Right renal cortex interstitium (tissue), 3 donors: ENCODE results near the gene ARL3. TPM values are rescaled to one million over a fixed set of nuclear protein-coding genes. Genes with fewer than 3 reads are reported as not detected.
"Not testable (repeated sequence)": the region's sequence is repeated elsewhere in the genome, so short reads cannot be mapped to it uniquely, and the experiment has no call there.

Experiments
- DNase-seq, 3 donors: peaks; one replicate each; pipeline ENCODE4 v3.0.0-alpha.2; 2013; ENCODE audit warnings: low read depth in 3 of 3, low spot score in 2 of 3
- polyA plus RNA-seq, 3 donors: library from polyadenylated mRNA; unstranded; fragments of 120-200 nt; gene quantifications; one replicate each; pipeline ENCODE4 v1.2.1, GENCODE V29; 2013; ENCODE audit not compliant: insufficient read length in 3 of 3

Gene ARL3
- polyA plus RNA-seq, 3 donors: 31.9 to 35.1 (median 34.3) TPM

DNA sequence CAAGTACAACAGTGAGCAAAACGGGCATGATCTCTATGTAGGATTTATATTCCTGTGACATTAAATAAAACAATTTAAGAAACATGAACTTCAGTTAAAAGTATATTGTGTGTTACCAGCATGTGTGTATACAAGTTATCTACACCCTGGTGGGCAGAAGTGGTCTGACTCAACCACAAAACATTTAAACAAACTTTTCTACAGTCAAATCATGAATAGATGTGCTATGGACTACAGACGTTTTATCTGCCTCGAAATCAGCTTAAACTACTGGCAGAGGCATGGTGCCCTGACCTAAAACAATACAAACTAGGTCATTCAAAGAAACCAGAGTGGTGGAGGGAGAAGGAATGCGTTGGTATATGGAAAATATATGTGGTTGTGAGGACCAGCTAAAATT is 3.6 kb downstream of the ARL3 start:
- DNase-seq: no peak

DNA sequence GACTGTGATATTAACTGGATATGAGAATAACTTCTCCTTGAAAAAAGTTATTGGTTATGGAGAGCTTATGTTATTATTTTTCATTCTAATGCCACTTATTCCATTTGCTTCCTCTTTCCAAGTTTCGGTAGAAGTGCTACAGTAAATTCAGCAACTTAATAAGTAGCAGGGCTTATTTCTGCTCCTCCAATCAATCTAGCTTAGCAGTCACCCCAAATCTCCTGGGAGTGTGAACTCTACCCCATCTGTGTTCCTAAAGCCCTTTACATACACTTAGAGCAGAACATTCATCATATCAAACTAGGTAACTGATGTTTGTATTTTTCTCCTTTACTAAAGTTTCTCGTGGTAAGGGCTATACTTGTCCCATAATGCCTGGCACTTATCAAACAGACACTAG is 8.7 kb downstream of the ARL3 start:
- no peak for DNase-seq

DNA sequence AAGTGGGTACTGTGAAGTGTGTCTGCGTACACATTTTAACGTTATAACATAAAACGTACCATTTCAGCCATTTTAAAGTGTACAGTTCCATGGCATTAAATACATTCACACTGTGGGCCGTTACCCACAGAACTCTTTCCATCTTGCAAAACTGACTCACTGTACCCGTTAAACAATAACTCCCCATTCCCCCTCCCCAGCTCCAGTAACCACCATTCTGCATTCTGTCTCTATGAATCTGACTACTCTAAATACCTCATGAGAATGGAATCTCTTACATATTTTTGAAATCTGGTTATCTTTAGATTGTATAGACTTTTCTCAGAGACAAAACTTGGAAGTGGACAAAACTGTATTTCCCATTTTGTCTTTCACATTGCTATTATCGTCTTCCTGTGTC is 9.3 kb downstream of the ARL3 start:
- DNase-seq: no peak

DNA sequence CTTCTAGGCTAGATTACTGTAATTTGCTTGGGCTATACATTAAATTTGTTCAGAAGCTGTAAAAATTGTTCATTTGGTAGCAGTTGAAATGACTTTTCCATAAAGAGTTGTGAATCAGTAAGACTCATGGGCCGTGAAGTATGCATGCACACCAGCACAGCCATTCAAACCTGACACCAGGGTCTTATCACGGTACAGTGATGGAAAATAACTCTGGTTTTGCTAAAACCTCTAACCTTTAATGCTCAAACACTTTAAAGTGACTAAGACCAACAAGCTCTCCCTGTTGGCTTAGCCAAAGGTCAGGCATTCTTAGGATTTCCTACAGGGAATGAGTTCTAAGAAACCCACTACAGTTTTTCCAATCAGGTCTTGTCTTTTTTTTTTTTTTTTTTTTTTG is 11.5 kb downstream of the ARL3 start:
- no peak for DNase-seq

DNA sequence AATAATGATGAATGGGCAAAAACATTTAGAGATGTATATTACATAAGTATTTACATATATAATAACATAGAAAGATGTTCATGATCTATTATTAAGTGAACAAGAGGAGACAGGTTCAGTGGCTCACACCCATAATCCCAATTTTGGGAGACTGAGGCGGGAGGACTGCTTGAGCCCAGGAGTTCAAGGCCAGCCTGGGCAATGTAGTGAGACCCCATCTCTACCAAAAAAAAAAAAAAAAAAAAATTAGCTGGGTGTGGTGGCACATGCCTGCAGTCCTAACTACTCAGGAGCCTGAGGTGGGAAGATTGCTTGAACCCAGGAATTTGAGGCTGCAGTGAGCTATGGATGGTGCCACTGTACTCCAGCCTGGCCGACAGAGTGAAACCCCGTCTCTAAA is 12.4 kb downstream of the ARL3 start:
- no peak for DNase-seq

DNA sequence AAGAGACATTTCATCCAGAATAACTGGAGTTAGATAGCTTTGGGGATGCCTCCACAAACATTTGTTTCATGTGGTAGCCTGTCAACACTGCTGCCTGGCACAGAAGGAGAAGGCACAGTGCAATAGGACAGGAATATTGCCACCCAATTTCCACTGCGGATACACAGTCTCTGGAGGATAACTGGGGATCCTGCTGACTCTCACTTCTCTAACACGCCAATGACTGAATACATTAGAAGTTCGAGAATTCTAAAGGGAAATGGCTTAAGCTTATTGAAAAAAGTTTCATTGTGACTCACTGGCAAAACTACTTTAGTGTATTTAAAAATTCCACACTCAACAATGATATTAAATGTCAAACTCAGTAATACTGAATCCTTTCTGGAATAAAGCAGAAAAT is 12.9 kb downstream of the ARL3 start:
- DNase-seq: no peak

DNA sequence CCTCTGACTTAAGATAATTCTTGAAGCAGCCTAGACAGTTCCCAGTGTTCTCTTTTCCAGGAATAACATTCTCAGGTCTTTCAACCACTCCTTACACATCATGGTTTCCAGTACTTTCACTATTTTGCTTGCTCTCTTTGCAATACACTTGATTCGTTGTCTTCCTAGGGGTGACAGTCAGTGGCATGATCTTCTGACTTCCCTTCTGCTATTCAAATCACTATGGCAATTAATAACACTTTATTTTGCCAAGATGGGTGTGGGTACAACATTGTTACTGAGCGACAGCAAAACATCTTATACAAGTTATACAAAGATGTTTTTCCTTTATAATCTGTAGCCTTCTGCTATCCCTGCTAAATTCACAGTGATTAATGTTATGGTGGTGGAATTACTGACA is 15.3 kb downstream of the ARL3 start:
- no peak for DNase-seq

DNA sequence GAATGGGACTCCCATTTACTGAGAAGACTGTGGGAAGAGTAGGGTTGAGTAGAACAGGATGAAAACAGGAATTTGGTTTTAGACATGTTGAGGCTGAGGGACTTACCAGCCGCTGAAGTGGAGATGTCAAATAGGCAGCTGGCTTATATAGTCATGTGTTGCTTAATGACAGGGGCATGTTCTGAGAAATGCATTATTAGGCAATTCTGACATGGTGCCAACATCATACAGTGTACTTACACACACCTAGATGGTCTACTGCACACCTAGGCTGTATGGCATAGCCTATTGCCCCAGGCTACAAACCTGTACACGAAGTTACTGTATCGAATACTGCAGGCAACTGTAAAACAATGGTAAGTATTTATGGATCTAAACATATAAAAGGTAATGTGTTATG is 17.5 kb downstream of the ARL3 start:
- no peak for DNase-seq

DNA sequence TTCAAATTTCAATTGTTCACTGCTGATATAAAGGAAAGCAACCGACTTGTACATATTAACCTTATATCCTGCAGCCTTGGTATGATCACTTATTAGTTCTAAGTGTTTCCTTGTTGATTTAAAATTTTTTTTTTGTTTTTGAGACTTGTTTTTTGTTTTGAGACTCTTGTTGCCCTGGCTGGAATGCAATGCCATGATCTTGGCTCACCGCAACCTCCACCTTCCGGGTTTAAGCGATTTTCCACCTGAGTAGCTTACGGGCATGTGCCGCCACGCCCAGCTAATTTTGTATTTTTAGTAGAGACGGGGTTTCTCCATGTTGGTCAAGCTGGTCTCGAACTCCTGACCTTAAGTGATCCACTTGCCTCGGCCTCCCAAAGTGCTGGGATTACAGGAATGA is 18.8 kb downstream of the ARL3 start:
- not testable (repeated sequence) for DNase-seq

DNA sequence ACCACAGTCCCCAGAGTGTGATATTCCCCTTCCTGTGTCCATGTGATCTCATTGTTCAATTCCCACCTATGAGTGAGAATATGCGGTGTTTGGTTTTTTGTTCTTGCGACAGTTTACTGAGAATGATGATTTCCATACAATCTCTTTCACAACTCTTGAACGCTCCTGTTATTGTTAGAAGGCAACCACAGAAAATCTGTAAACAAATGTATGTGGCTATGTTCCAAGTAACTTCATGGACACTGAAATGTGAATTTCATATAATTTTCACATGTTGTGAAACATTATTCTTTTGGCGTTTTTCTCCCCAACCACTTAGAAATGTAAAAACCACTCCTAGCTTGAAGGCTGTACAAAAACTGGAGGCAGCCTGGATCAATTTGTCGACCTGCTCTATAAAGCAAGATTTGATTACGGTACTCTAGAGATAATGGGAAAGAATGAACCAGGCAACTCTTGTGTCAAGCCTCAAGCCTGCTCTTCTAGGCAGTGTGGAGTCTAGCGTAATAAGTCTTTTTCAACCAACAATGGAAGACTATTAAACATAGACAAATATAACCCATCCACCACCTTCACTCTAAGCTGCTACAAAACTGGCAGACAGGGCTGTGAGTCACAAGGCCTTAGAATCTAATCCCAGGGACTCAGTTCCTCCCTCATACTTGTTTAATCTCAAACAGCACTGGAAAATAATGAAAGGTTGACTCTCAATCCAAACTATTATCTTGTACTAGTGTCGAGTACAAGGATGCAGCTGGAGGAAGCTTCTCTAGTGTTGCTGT is 22.7 kb downstream of the ARL3 start:
- no peak for DNase-seq

DNA sequence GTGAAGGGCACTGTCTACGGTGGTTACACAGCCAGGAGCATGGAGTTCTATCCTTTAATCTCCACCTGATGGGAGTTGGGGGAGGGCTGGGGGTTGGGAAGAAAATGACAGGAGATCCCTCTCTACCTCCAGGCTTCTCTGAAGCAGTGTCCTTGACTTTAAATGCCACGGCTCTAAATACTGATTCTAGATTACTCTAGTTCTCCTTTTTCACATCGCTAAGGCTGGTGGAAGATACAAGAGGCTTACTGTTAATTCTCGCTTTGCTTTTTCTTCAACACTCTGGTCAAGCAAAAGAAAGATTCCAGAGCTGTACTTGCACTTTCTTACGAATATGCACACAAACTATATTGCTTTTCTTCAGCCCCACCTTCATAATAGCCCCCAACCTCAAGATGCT is 30.5 kb downstream of the ARL3 start:
- no peak for DNase-seq

DNA sequence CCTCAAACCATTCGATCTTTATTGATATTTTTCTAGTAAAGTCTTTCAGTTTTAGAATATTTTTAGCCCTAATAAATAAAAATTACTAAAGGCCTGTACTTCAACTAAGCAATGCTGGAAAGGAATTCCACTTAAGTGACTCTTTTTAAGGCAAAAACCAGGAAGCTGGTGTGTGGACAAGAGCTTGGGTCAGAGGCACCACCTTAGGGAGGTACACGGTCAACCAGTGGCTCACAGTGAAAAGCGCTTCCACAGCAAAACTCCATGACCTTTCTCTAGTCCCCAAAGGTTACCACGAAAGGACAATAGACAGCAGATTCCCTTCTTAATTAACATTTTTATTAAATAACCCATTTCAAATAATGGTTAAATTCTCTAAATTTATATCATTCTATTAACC is 31.2 kb downstream of the ARL3 start:
- DNase-seq: no peak

DNA sequence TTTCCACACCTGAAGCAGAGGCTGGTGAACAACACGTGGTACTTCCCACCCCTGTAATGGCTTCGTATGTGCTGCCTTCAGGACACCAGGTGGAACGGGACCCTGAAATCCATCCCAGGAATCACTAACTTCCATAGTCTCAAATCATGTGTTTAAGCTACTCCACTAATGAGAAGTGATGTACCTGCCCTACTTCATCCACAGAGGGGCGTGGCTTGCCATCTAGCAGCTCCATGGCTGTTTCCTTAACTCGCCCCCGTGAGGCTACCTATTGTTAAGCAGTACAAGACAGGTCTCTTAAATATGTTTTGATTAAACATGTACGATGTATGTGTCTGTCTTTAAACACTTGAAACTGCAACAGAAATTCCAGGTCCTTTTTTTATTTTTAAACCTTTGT is 31.8 kb downstream of the ARL3 start:
- no peak for DNase-seq

DNA sequence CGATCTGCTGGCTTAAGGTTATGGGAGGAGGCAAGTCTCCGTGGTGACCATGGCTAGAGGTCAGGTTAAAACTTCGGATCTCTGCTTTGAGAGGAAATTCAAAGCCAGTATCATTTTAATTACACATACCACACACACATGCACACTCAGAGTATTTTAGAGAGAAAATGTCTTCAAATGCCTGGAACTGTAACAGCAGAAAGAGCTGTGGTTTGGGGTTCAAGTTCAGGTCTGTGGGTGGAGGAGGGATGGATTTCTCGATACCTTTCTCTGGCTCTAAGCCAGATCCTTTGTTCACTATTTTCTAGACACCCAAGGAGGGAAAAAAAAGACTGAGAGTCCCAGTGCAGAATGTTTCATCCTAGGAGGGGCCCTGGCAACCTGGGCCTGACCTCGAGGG is 32.5 kb downstream of the ARL3 start:
- no peak for DNase-seq

DNA sequence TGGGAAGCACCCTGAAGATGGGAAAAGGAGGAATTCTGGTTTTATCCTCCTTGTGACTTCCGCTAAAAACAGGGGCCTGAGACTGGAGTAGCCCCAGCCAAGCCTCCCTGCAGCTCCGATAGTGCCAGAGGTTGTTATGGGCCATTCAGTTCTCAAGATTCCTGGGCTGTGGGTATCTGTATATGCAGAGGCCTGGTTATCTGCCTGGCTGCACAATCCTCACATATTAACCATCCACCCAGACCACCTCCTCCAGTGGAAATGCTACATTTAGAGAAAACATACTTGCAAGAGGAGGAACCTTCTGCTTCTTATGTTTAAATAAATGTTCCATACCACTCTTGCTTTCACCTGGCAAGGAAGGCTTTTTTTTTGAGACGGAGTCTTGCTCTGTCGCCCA is 34.6 kb downstream of the ARL3 start:
- DNase-seq: no peak

DNA sequence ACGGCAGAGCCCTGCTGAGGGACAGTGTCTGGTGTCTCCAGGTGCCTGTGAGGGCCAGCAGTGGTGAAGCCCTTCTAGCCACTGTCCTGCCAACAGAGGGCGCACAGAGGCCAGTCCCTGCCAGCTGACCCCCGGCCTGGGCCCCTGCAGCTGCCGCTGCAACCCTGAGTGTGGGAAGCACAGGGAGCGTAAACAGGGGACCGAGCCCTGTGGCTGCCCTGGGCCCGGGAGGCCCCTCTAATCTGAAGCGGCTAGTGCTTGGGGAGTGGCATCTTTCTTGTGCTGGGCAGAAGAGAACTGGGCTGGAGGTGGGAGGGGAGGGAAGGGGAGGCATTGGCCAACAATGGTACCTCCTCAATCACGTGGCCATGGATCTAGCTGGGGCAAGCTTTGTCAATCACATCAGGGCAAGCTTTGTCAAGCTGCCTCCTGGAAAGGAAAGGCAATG is 35.3 kb downstream of the ARL3 start:
- no peak for DNase-seq

DNA sequence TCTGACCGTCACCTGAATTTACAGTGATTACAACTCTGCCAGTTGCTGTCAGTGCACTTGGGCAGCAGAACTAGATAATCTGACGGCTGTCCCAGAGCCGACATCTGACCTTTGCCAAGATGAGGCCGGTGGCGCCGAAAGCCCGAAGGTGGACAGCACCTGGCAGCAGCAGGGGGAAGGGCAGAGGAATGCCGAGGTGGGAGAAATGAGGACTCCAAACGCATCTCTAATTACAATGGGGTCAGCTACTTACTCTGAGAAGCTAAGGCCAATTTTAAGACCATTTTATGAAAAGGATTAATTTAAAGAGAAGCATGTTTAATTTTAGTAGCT is 36.2 kb downstream of the ARL3 start:
- no peak for DNase-seq

DNA sequence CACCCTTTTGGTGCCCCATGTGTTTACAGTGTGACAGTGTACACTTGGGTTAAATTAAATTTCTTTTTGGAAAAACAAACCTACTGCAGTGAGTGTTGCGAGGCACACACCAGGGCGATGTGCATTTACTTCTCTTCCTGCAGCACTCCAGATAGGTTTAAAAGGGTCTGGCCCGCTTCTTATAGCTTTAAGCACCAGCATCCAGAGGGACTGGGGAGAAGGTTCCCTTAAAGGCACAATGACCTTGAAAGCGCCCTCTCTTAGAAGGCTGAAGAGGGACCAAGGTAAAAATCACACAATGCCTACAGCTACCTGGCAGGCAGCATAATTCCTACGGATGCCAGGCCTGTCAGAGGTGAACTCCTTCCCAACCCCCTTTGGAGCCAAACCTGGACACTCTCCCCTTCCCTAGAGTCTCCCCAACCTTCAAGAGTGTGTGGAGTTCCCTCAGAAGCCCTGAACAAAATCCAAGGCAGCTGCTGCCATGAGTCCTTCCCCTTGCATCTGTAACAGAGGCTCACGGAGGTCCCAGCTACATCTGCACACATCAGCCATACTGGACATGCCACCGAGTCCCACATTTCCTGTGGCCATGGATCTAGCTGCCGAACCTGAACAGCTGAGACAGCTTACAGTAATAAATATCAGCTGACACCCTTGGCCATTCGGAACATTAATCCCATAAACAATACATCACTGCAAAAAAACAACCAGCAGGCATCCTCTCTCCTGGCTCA is 36.7 kb downstream of the ARL3 start:
- DNase-seq: no peak

DNA sequence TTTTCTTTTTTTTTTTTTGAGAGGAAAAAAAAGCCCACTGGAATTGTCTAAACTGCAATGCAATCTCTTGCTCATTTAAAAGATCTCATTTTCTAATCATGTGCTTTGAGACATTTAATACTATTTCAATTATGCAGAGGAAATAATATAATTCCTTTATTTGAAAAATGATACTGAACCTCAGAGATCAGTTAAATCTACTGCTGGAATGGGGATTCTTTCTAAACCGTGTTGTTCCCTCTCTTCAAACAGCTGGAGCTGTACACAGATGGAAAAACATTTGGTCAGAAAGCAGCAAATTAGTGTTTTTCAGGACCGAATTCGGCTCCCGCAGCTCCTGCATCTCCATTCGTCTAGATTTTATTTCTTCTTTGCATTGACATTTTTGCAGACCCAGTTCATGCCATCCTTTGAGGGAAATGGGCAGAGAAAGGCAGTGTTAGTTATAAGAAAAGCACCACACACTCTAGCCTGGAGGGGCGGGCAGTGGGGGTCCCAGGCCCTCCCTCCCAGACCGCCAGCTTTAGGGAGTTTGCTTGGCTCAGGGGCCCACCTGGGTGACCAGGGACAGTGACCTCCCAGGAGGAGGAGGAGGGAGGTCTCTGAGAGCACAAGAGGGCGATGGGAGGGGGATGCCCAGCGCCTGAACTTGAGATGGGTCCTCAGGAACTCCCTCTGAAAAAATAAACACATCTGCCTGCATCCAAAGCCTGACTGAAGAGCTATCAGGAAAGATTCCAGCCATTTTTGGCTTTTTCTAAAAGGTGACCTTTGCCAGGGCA is 37.5 kb downstream of the ARL3 start:
- no peak for DNase-seq

DNA sequence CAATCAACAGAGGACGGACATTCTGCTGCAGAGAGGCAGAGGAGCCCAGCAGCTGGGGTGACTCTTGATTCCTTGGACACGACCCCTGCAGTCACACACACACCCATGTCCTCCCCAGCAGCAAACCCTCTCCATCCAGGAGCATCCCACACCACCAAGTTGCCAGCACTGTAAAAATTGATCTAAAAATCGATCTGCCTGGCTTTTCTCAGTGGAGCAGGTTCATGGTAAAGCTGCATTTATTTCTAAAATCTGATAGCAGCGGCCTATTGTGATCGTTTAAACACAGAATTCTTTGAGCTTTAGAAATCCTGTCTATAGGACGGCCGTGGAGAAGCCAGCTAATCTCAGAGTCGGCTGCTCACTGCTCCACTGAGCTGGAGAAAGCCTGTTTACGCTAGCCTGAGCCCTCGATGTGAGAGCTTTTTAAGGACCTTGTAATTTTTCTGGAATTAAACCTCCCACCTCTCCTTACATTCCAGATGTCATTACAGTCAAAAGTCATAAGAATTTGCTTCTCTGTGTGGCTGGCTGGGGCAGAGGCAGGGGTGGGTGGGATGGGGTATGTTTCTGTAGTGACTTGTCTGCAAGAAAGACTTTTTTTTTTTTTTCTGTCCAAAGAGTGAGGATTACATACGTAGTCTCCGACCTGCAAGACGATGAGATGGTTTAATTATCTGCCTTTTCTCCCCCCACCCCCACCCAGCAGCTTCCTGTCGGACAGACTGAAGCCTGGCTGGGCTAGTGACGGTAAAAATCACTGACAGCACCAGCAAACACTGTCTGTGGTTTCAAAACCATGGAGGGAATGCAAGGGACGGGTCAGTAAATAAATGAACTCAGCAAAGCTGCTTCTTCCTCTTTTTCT is 38.3 kb downstream of the ARL3 start:
- no peak for DNase-seq
